Large intestine (tissue), 3 donors: ENCODE measurements around the gene LARP4B. TPM values are rescaled to one million over a fixed set of nuclear protein-coding genes. Genes with fewer than 3 reads are reported as not detected.

ENCODE experiments used
- DNase-seq, 2 donors: peaks; one replicate each; pipeline versions ENCODE4 v3.0.0 to v3.0.0-alpha.2; 2013
- H3K27ac ChIP-seq: one replicate; pipeline ENCODE4 v1.5.1; 2013; ENCODE audit warnings: low read length
- H3K27me3 ChIP-seq: 2 replicates; pipeline ENCODE4 v1.6.1; 2013; ENCODE audit warnings: low read length; ENCODE audit not compliant: control insufficient read depth, insufficient read depth
- H3K36me3 ChIP-seq: 2 replicates; pipeline ENCODE4 v1.6.1; 2013; ENCODE audit warnings: low read length; ENCODE audit not compliant: control insufficient read depth, insufficient read depth
- H3K4me1 ChIP-seq: one replicate; pipeline ENCODE4 v1.6.1; 2013; ENCODE audit warnings: low read length; ENCODE audit not compliant: control insufficient read depth, insufficient read depth
- H3K4me3 ChIP-seq: one replicate; pipeline ENCODE4 v1.5.1; 2013; ENCODE audit warnings: low read length
- H3K9me3 ChIP-seq: one replicate; pipeline ENCODE4 v1.6.1; 2013; ENCODE audit warnings: mild to moderate bottlenecking, low read depth, low read length, moderate library complexity; ENCODE audit not compliant: control insufficient read depth
- WGBS: methylation state at CpG from one replicate; pipeline ENCODE4 v1.1.5; 2013; ENCODE audit warnings: low lambda C conversion rate; ENCODE audit not compliant: insufficient coverage; 5-methylcytosine and 5-hydroxymethylcytosine counted together
- polyA plus RNA-seq: library from polyadenylated mRNA; unstranded; fragments of 120-200 nt; gene quantifications from one replicate; pipeline ENCODE4 v1.2.1, GENCODE V29; 2013

The LARP4B gene
- polyA plus RNA-seq, 1 donor, result 54.0 TPM

DNA sequence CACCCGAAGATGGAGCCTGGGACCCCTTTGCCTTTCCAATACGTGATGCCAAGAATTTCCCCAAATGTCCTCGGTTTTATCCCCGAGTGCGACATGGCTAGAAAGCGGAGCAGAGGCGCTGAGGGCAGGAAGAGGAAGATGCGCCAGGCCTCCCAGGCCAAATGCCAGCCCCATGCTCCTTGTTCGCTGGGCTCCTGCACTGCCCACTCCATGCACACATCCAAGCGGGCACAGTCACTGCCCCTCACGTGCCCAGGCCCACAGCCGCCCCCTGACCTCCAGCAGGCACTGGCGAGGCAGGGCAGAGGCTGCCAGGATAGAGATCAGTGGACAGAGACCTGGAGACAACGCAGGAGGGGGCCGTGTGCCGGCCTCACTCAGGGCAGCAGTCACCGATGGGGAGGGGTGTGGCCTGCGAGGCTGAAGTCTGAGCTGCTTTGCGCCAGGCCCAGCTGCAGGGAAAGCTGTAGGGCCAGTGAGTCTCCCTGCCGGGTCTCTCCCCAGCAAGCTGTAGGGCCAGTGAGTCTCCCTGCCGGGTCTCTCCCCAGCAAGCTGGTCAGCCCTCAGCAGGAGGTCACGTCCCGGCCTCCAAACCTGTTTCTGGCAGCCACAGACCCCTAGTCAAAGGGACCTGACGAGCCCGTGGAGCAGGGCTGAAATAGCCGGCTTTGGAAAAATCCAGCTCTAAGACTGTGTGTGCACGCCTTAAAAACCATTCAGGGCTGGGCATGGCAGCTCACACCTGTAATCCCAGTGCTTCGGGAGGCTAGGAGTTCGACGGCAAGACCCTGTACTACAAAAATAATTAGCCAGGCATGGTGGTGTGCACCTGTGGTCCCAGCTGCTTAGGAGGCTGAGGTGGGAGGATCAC, 141.4 kb downstream of the LARP4B start:
- H3K4me3 ChIP-seq, result peak overlapping the region; percentile 37
- DNase-seq, result peak in 1 of 2 donors; percentile 44
- WGBS, result no CpG with 5 or more reads among the region's 30 CpGs

DNA sequence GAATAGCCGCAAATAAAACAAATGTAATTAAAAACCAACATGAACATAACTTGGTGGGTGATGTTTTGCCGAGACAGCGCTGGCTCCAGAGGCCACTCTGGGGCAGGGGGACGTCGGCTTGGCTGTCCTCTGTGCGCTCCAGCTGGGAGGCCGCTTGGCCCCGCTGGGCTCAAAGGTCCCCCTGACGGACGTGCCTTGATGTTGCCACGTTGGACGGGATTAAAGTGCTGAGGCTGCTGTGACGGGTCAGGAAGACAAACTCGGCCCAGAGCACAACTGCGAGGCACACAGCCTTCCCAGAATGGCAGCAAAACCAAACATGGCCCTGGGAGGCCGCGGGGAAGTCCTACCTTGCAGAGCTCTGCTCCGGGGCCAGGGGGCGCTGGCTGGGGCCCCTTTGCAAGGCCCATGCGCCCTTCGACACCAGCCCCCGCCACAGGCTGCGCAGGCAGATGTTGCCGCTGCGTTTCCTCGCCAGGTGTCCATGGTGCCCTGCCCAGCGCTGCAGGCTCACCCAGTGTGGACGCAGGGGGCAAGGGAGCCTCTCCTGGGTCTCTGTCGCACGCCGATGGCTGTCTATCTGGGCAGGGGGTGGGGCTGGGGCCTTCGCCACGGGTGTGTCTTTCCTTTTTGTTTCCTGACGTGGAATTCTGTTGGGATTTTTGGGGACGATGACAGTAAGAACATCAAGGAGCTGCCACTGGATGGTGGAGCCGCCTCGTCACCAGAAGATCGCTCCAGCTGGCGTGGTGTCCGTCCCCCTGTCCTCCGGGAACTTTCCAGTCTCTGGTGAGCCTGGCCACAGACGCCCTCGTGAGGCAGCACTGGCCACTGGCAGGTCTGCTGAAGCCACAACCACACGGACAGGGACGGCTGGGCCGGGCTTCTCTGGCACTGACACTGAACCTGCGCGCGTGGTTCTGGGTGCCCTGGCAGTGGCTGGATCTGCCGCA, 142.4 kb downstream of the LARP4B start:
- H3K4me1 ChIP-seq, result peaks cover 19% of the 10 kb centered on the region
- WGBS, result no CpG with 5 or more reads among the region's 50 CpGs
- H3K27ac ChIP-seq, result peak overlapping the region; percentile 52
- H3K4me3 ChIP-seq, result peak overlapping the region; percentile 37
- DNase-seq, result peak; percentile 70 to 87
- no peaks in the 10 kb centered on the region for H3K36me3 ChIP-seq
- peaks cover 17% of the 10 kb centered on the region for H3K27me3 ChIP-seq
- no peaks in the 10 kb centered on the region for H3K9me3 ChIP-seq

More for the DNA sequence above, 141.4 kb downstream of the LARP4B start:
- Histone ChIP-seq H3K36me3 (no peaks in the 10 kb centered on the region), H3K27me3 (peaks cover 10% of the 10 kb centered on the region), H3K27ac (no peak overlapping the region), H3K4me1 (peaks cover 16% of the 10 kb centered on the region), H3K9me3 (no peaks in the 10 kb centered on the region)

DNA sequence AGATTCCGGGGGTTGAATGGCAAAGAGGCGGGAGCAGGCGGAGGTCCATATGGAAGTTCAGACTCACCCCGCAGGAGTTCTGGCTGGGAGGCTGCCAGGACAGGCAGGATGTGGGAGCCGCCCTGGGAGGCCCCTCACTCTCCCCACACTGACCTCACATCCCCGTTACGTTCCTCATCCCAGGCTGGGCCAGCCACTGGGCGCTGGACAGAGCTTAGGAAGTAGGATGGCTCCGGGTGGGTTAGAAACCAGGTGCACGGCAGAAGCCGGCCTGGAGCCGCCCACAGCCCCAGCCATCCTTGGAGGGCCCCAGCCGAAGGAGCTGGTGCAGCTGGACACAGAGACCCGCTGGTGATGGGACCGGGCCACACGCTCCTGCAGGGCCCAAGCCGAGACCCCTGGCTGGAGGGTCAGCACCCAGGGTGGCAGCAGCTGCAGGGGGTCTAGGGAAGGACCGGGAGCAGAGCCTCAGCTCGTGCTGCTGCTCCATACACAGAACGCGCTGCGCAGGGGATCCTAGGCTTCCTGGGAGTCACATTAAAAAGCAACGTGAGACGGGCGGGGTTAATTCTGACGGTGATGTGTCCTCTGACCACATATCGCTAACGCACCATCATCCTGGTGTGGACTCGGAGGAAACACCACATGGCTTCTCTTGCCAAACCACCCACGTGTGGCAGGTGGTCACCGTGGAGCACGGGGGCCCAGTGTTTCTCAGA, 143.4 kb downstream of the LARP4B start:
- no peak for DNase-seq
- H3K36me3 ChIP-seq, result no peaks in the 10 kb centered on the region
- H3K4me3 ChIP-seq, result no peak overlapping the region
- WGBS, result no CpG with 5 or more reads among the region's 32 CpGs
- peaks cover 21% of the 10 kb centered on the region for H3K27me3 ChIP-seq
- H3K27ac ChIP-seq, result no peak overlapping the region
- no peaks in the 10 kb centered on the region for H3K9me3 ChIP-seq
- H3K4me1 ChIP-seq, result peaks cover 19% of the 10 kb centered on the region

DNA sequence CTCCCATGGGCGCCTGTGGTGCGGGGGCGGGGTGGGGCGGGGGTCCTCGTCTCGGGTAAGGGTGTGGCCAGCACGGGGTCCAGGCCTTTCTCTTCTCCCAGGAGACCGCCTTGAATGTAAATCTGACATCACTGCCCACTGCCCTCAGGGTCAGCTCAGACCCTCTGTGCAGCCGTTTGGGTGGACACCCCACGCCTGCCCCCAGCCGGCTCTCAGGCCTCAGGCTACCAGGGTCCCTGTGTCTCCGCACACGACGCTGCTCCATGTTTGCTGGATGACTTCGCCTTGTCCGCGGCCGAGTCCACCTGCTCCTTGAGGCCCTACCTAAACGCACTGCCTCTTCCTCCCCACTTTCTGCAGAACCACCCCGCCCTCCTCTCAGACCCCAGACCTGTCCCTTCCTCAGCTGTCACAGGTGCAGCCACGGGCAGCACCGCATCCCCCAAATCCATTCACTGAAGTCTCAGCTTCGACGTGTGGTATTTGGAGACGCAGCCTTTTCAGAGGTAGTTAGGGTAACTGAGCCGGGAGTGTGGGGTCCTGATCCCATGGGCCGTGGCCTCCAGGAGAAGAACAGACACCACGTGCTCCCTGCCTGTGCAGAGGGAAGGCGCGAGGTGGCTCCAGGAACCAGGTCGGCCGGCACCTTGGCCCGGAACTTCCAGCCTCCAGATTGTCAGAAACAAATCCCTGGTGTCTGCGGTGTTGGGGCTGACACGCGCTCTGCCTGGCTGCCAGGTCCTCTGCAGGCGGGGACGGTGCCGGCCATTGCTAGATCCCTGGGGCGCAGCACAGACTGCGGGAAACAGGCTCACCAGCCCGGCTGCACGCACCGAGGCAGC, 144.7 kb downstream of the LARP4B start:
- Histone ChIP-seq H3K36me3 (no peaks in the 10 kb centered on the region), H3K27me3 (peaks cover 24% of the 10 kb centered on the region), H3K4me3 (no peak overlapping the region), H3K4me1 (peaks cover 19% of the 10 kb centered on the region), H3K9me3 (no peaks in the 10 kb centered on the region), H3K27ac (no peak overlapping the region)
- DNase-seq, result no peak
- no CpG with 5 or more reads among the region's 44 CpGs for WGBS

DNA sequence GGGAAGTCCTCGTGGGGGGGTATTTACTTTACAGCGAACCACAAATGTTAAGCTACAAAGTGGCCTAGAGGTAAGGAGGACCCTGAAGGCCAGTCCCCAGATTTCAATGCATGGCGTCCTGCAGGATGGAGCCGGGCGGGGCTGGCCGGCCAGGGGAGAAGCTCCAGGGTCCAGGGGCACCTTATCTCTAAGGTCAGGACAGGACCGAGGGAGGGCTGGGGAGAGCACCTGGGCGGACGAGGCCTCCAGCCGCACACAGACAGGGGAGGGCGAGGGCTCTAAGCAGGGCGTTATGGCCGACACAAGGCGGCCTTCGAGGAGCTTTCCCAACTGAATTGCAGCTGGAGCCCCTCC, 145.7 kb downstream of the LARP4B start:
- Histone ChIP-seq H3K27ac (no peak overlapping the region), H3K27me3 (peaks cover 27% of the 10 kb centered on the region), H3K9me3 (peaks cover 3% of the 10 kb centered on the region)

DNA sequence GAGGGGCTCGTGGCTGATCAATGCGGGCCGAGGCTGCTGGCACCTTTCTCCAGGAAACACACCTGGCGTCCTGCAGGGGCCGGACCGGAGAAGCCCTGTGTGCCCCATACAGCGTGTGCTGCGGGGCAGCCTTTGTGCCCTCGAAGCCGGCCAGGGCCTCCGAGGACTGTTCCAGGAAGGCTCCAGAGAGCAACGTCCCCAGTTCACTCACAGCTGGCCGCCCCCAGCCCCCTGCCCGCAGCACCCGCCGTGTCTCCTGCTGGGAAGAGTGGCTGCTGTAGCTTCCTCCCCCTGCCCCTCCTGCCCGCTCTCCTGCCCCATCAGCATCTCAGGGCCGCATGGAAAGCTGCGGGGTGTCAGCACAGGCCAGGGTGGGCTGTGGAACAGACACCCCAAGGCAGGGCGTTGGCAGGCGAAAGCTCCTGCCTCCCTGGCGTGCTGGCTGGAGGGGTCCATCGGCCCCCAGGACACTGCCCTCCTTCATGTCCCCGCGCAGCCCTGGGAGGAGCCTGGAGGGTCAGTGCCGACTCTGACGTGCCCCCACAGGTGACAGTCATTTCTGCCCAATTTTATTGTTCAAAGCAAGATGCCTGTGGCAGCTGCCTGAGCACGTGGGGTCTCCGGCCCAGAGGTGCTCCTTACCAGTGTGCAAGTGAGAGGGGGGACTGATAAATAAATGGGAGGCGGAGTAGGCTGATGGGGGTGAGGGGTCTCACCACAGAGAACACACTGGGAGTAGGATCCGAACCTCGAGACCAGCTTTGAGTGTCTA, 146.2 kb downstream of the LARP4B start:
- peaks cover 4% of the 10 kb centered on the region for H3K9me3 ChIP-seq
- no peak for DNase-seq
- H3K4me3 ChIP-seq, result peak overlapping the region; percentile 38
- no peaks in the 10 kb centered on the region for H3K36me3 ChIP-seq
- peaks cover 27% of the 10 kb centered on the region for H3K27me3 ChIP-seq
- H3K4me1 ChIP-seq, result peaks cover 18% of the 10 kb centered on the region
- H3K27ac ChIP-seq, result no peak overlapping the region
- WGBS, result no CpG with 5 or more reads among the region's 32 CpGs

More for the DNA sequence above, 145.7 kb downstream of the LARP4B start:
- DNase-seq, result no peak
- H3K4me3 ChIP-seq, result no peak overlapping the region
- whole genome bisulfite sequencing, result no CpG with 5 or more reads among the region's 15 CpGs
- H3K4me1 ChIP-seq, result peaks cover 19% of the 10 kb centered on the region
- H3K36me3 ChIP-seq, result no peaks in the 10 kb centered on the region

DNA sequence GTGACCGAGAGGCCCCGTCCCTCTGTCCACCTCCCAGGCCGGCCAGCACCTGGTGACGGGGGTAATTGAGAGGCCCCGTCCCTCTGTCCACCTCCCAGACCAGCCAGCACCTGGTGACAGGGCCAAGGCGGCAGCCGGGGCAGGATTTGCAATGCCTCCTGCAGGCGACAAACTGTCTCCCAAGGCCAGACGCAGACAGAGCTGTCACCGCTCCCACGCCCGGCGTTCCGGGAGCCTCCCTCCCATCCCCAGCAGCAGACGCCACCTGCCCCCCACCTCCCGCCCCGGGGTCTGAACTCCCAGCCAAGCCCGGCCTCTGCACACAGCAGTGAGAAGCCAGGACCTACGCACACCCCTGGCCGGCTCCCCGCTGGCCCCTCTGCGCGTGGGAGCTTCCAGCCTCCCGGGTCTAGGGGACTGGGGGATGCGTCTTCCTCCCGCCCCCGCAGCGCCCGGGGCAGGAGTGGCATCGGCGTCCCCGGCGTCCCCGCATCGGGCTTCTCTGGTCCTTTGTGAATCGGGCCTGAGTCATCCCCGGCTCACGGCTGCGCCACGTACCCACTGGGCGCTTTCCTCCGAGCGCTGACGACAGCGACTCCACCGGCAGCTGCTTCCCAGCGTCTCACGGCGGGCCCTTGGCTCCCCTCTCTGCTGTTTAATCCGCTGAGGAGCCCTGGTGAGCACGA, 147.0 kb downstream of the LARP4B start:
- H3K4me1 ChIP-seq, result peaks cover 12% of the 10 kb centered on the region
- DNase-seq, result peak; percentile 38 to 71
- no peak overlapping the region for H3K27ac ChIP-seq
- peaks cover 4% of the 10 kb centered on the region for H3K9me3 ChIP-seq
- H3K36me3 ChIP-seq, result no peaks in the 10 kb centered on the region
- H3K27me3 ChIP-seq, result peaks cover 27% of the 10 kb centered on the region
- no CpG with 5 or more reads among the region's 51 CpGs for WGBS
- H3K4me3 ChIP-seq, result peak overlapping the region; percentile 38

DNA sequence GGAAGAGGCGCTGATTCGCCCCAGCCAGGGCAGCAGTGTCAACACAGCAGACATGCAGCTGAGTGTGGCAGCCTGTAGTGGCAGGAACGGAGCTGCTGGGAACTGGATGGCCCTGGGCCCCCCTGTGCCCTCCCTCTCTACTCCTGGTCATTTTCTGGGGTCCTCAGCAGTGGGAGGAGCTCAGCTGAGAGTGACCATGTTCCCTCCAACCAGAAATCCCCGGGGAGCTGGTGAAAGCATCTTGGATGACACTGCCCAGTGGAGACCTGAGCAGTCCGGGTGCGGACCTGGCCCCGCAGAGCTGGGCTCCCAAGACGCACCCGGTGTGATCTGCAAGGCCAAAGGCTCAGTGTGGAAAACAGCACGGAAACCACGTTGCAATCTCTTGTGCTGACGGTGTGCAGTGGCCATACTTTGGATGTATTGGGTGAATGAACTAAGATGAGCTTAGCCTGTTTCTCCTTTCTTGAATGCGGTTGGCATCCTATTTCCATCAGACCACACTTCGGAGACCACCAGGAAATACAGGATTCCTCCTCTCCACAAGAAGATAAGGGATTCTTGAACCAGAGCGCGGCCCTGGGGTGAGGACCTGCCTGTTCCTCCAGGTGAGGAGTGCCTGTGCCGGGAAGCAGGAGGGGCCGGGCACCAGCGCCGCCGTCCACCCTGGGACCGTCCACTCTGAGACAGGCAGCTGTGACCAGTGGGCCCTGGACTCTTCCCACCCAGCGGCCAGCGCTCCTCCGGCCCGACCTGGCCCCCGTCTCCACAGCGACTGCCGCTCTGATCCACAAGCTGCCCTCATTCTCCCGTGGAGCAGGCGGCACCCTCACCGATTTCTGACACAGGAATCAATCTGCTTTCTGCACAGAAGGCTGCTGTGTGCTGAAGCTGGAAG, 148.5 kb downstream of the LARP4B start:
- Histone ChIP-seq H3K4me3 (no peak overlapping the region), H3K36me3 (no peaks in the 10 kb centered on the region), H3K4me1 (peaks cover 3% of the 10 kb centered on the region), H3K27me3 (peaks cover 27% of the 10 kb centered on the region), H3K9me3 (peaks cover 7% of the 10 kb centered on the region), H3K27ac (no peak overlapping the region)
- no peak for DNase-seq
- no CpG with 5 or more reads among the region's 32 CpGs for WGBS
